HG02884 (cell line): ENCODE measurements around the gene GRK6.
A peak's percentile ranks its signal among the peaks of the same experiment; 100 is the strongest.

ENCODE experiments used
- ATAC-seq: cut with Tn5 transposase; IDR thresholded peaks from one replicate; pipeline ENCODE4 v1.9.1; 2021; ENCODE audit warnings: mild to moderate bottlenecking, moderate library complexity; ENCODE audit not compliant: unreplicated experiment

Gene GRK6

GRCh38 chr5:177425801-177426565 is 493 bp upstream of the GRK6 start:
- peak; percentile 74 for ATAC-seq

- ATAC-seq: no peak
Observed at GRCh38 chr5:177427211-177427822, 841 bp downstream of the GRK6 start.

GRCh38 chr5:177427919-177428573 is 1.6 kb downstream of the GRK6 start:
- ATAC-seq: no peak

GRCh38 chr5:177428574-177429217 is 2.2 kb downstream of the GRK6 start:
- no peak for ATAC-seq

GRCh38 chr5:177429248-177430040 is 3.0 kb downstream of the GRK6 start:
- no peak for ATAC-seq

- no peak for ATAC-seq
Observed at GRCh38 chr5:177430140-177430951, 3.9 kb downstream of the GRK6 start.

GRCh38 chr5:177430972-177431316 is 4.5 kb downstream of the GRK6 start:
- ATAC-seq: no peak

- peak; percentile 43 for ATAC-seq
Observed at GRCh38 chr5:177431317-177432142, 5.1 kb downstream of the GRK6 start.

- no peak for ATAC-seq
Observed at GRCh38 chr5:177432143-177432838, 5.8 kb downstream of the GRK6 start.

GRCh38 chr5:177432839-177433657 is 6.6 kb downstream of the GRK6 start:
- no peak for ATAC-seq

- no peak for ATAC-seq
Observed at GRCh38 chr5:177433658-177434217, 7.3 kb downstream of the GRK6 start.

- no peak for ATAC-seq
Observed at GRCh38 chr5:177434437-177434836, 8.0 kb downstream of the GRK6 start.

- no peak for ATAC-seq
Observed at GRCh38 chr5:177434942-177435738, 8.7 kb downstream of the GRK6 start.

- ATAC-seq: no peak
Observed at GRCh38 chr5:177435847-177436536, 9.5 kb downstream of the GRK6 start.

- no peak for ATAC-seq
Observed at GRCh38 chr5:177437623-177438022, 11.1 kb downstream of the GRK6 start.

- no peak for ATAC-seq
Observed at GRCh38 chr5:177438468-177438867, 12.0 kb downstream of the GRK6 start.
